ENCODE measurements around the gene NKAIN1. TPM values are rescaled to one million over a fixed set of nuclear protein-coding genes. Genes with fewer than 3 reads are reported as not detected.

The NKAIN1 gene
- total and polyA plus RNA-seq, 2 of the 13 experiments (the other 11 are each of a cell fraction or from before 2014, with no cell fraction given) = 0.29 to 0.40 TPM

- TF ChIP-seq SAP130 (CRISPR knock-in tag; IDR thresholded peaks at IDR 0.05; ENCODE audit: low read depth) (0 out of 2 replicates have a peak, but pooled peaks have one; percentile 16), ZFX (CRISPR knock-in tag; IDR thresholded peaks at IDR 0.05; ENCODE audit: low read depth) (0 out of 2 replicates have a peak, but pooled peaks have one; percentile 12), CEBPB (IDR thresholded peaks at IDR 0.05; ENCODE audit: borderline replicate concordance, low read depth, low read length) (peak; percentile 64), ZNF503 (CRISPR knock-in tag; IDR thresholded peaks at IDR 0.05) (no peak), HNRNPH1 (optimal IDR thresholded peaks at IDR 0.05; ENCODE audit: low read depth, low read length) (no peak), FOXM1 (CRISPR knock-in tag; IDR thresholded peaks at IDR 0.05) (no peak), HNF4A (CRISPR knock-in tag; IDR thresholded peaks at IDR 0.05) (peak; percentile 40), ZNF720 (CRISPR knock-in tag; IDR thresholded peaks at IDR 0.05) (no peak), TEAD3 (CRISPR knock-in tag; optimal IDR thresholded peaks at IDR 0.05; ENCODE audit: borderline replicate concordance) (no peak), ZNF737 (CRISPR knock-in tag; IDR thresholded peaks at IDR 0.05; ENCODE audit: borderline replicate concordance) (no peak), CEBPG (CRISPR knock-in tag; IDR thresholded peaks at IDR 0.05) (peak; percentile 67), ZNF629 (CRISPR knock-in tag; conservative IDR thresholded peaks at IDR 0.05) (peak; percentile 34; the same call in 1 of the 2 replicates), PHF5A (CRISPR knock-in tag; IDR thresholded peaks at IDR 0.05; ENCODE audit: low read depth, unreplicated experiment) (no peak)
- TF ChIP-seq, protein P1, sequence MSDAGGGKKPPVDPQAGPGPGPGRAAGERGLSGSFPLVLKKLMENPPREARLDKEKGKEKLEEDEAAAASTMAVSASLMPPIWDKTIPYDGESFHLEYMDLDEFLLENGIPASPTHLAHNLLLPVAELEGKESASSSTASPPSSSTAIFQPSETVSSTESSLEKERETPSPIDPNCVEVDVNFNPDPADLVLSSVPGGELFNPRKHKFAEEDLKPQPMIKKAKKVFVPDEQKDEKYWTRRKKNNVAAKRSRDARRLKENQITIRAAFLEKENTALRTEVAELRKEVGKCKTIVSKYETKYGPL (CRISPR knock-in tag; IDR thresholded peaks at IDR 0.05) = peak; percentile 68; the same call in 1 of the 2 replicates
- TF ChIP-seq, protein P2, sequence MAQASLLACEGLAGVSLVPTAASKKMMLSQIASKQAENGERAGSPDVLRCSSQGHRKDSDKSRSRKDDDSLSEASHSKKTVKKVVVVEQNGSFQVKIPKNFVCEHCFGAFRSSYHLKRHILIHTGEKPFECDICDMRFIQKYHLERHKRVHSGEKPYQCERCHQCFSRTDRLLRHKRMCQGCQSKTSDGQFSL (CRISPR knock-in tag; IDR thresholded peaks at IDR 0.05) = peak; percentile 53; the same call in 1 of the 2 replicates
Measured at GRCh38 chr1:31208361-31208945, 31.2 kb downstream of the NKAIN1 start (continued).

All from HepG2 (cell line).